HFF-Myc (cell line): ENCODE measurements around the gene TAS1R2.
"Not testable (repeated sequence)": the region's sequence is repeated elsewhere in the genome, so short reads cannot be mapped to it uniquely, and the experiment has no call there.

Experiments
- DNase-seq: peaks from one replicate; pipeline ENCODE4 v3.0.0-alpha.2; 2011; ENCODE audit warnings: low read depth; ENCODE audit errors: extremely low read depth
- H3K4me3 ChIP-seq: replicated peaks from 2 replicates; pipeline ENCODE4 v1.5.1; 2011; ENCODE audit warnings: low read depth, mild to moderate bottlenecking, control low read depth, low read length
- CTCF ChIP-seq: IDR thresholded peaks from 2 replicates; pipeline ENCODE4 v1.5.1; 2012; ENCODE audit warnings: mild to moderate bottlenecking, low read depth, low read length, control low read depth; ENCODE audit errors: missing control alignments

Gene TAS1R2

GRCh38 chr1:18870957-18871356 is 11.5 kb upstream of the TAS1R2 start:
- TF ChIP-seq CTCF, result no peak
- no peak for DNase-seq
- no peak overlapping the region for H3K4me3 ChIP-seq

GRCh38 chr1:18870595-18870865 is 11.1 kb upstream of the TAS1R2 start:
- not testable (repeated sequence) for DNase-seq, H3K4me3 ChIP-seq

GRCh38 chr1:18869847-18870594 is 10.6 kb upstream of the TAS1R2 start:
- H3K4me3 ChIP-seq, result no peak overlapping the region
- DNase-seq, result no peak
- no peak for TF ChIP-seq CTCF

- no peak overlapping the region for H3K4me3 ChIP-seq
- DNase-seq, result no peak
- no peak for TF ChIP-seq CTCF
These were observed 9.5 kb upstream of the TAS1R2 start for GRCh38 chr1:18868801-18869424.

GRCh38 chr1:18868354-18868753 is 8.9 kb upstream of the TAS1R2 start:
- TF ChIP-seq CTCF, result no peak
- DNase-seq, result no peak
- no peak overlapping the region for H3K4me3 ChIP-seq

- no peak for TF ChIP-seq CTCF
- no peak overlapping the region for H3K4me3 ChIP-seq
- DNase-seq, result no peak
These were observed 7.4 kb upstream of the TAS1R2 start for GRCh38 chr1:18866846-18867245.

GRCh38 chr1:18866314-18866713 is 6.9 kb upstream of the TAS1R2 start:
- no peak for DNase-seq
- TF ChIP-seq CTCF, result no peak
- no peak overlapping the region for H3K4me3 ChIP-seq
